Measurements from ENCODE around the gene UBE2Q1. TPM values are rescaled to one million over a fixed set of nuclear protein-coding genes. Genes with fewer than 3 reads are reported as not detected.

UBE2Q1 gene
- total RNA-seq, 2 donors from 2014 or later = 18.5 to 26.3 TPM

DNA sequence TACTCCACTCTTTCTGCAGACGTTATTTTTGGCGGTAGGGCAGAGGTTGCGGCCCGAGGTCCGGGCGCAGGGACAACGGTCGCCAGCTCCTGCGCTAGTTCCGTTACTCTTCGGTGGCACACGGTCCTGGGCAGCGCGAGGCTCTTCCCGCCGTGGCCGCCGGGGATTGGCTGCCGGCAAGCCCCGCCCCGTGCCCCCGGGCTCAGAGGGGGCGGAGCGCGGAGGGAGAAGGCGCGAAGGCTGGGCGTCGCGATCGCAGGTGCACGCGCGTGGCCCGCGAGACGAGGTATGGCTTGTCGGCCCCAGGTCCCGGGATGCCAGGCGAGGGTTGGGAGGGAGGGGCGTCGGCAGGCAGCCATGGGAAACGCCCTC lies 55.7 kb downstream of the UBE2Q1 start:
- H3K27me3 ChIP-seq = peaks cover 0 to 9% of the 10 kb centered on the region in 2 donors
- H3K4me1 ChIP-seq = peaks cover 0 to 18% of the 10 kb centered on the region in 2 donors
- no peak for DNase-seq (ENCODE audit: low spot score)
- TF ChIP-seq, protein P1, sequence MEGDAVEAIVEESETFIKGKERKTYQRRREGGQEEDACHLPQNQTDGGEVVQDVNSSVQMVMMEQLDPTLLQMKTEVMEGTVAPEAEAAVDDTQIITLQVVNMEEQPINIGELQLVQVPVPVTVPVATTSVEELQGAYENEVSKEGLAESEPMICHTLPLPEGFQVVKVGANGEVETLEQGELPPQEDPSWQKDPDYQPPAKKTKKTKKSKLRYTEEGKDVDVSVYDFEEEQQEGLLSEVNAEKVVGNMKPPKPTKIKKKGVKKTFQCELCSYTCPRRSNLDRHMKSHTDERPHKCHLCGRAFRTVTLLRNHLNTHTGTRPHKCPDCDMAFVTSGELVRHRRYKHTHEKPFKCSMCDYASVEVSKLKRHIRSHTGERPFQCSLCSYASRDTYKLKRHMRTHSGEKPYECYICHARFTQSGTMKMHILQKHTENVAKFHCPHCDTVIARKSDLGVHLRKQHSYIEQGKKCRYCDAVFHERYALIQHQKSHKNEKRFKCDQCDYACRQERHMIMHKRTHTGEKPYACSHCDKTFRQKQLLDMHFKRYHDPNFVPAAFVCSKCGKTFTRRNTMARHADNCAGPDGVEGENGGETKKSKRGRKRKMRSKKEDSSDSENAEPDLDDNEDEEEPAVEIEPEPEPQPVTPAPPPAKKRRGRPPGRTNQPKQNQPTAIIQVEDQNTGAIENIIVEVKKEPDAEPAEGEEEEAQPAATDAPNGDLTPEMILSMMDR (IDR thresholded peaks at IDR 0.05) = no peak
- H3K9me3 ChIP-seq = peaks cover 0 to 8% of the 10 kb centered on the region in 2 donors
- H3K27ac ChIP-seq = peak overlapping the region; percentile 59 to 75
- no peaks in the 10 kb centered on the region for H3K36me3 ChIP-seq
- H3K4me3 ChIP-seq = peak overlapping the region; percentile 49 to 60

DNA sequence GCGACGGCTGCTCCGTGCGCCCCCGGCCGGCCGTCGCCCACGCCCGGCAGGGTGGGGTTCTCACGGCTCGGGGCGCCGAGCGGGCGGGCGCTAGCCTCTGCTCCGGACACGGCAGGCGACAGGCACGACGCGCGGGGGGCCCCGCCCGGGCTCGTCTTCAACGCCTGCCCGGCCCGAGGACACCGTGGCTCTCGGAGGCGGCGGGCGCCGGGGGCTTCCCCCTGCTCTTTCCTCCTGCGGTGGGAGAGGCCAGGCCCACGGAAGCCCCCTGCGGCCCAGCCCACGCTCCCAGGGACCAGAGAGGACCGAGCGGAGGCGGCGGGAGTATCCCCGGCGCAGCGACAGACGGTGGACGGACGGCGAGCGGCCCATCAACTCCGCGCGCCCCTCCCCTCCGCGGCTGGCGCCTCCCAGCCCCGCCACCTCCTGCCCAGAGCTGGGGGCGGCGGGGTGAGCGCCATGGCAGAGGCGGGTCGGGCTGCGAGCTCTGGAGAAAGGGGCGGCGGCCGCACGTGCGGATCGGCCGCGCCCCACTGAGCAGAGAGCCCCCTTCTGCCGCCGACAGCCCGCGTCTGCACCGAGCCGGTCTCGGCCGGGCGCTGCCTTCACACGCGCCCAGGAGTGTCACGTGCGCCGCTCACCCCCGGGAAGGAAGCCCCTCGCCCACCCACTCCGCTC lies 56.3 kb downstream of the UBE2Q1 start, which contains the start of the genes SHE and TDRD10:
Gene SHE (minus strand): TSS at position 347 of the 678 bp plus-strand sequence. CDS start 386 bp downstream, outside the sequence.
Gene TDRD10 (plus strand): TSS at position 154 of the 678 bp plus-strand sequence. CDS start 4,685 bp downstream, outside the sequence.
- peaks cover 0 to 9% of the 10 kb centered on the region in 2 donors for H3K27me3 ChIP-seq
- TF ChIP-seq, protein P1 (IDR thresholded peaks at IDR 0.05) = no peak
- H3K9me3 ChIP-seq = peaks cover 0 to 8% of the 10 kb centered on the region in 2 donors
- peak within 1 kb of the TSS; percentile 49 to 60 for H3K4me3 ChIP-seq
- H3K27ac ChIP-seq = peak within 1 kb of the TSS; percentile 59 to 75
- H3K36me3 ChIP-seq = no peaks in the 10 kb centered on the region
- H3K4me1 ChIP-seq = peaks cover 0 to 18% of the 10 kb centered on the region in 2 donors
- DNase-seq (ENCODE audit: low spot score) = no peak

DNA sequence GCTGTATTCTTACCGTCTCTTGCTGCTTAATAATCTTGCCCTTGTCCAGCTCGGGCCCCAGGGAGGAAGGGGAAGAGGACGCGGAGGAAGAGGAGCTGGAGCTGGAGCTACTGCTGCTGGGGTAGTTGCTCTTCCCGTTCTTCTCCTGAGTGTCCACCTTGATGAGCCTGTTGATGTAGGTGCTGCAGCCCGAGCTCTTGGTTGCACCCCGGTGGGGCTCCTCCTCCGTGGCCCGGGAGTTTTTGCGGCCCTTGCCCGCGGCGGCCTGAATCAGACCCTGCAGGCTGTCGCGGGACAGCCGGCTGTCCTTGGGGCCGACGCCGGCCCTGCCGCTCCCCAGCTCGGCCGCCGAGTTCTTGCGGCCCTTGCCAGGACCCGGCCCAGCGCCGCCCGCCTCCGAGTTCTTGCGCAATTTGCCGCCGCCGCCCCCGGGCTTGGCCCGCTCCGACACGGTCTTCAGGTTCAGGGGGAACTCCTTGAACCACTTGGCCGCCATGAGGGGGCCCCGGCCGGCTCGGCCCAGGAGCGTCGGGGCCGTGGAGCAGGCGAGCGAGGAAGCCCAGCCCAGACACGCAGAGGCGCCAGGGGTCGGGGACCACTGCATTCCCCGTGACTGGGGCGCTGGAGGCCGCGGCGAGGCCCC lies 56.9 kb downstream of the UBE2Q1 start:
- peak overlapping the region; percentile 59 to 75 for H3K27ac ChIP-seq
- peak; percentile 81 for DNase-seq (ENCODE audit: low spot score)
- no peaks in the 10 kb centered on the region for H3K36me3 ChIP-seq
- H3K27me3 ChIP-seq = peaks cover 0 to 9% of the 10 kb centered on the region in 2 donors
- TF ChIP-seq, protein P1 (IDR thresholded peaks at IDR 0.05) = no peak
- H3K4me1 ChIP-seq = peaks cover 0 to 24% of the 10 kb centered on the region in 2 donors
- peak overlapping the region; percentile 49 to 60 for H3K4me3 ChIP-seq
- peaks cover 0 to 8% of the 10 kb centered on the region in 2 donors for H3K9me3 ChIP-seq

DNA sequence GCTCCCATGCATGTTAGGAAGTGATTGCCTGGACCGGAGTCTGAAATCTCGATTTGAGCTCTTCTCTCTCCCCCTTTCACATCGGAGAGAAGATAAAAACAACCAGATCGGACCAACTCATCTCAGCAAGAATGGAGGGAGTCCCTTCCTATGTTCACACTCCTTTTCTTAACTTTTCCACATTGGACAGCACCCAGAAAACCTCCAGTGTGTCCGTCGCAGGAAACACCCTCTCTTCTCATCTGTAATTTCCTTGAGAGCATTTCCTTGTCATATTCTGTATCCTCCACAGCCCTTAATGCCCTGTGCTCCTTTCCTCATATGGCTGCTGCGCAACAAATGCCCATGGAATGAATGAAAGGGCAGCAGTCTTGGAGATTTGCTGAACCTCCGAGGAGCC lies 57.9 kb downstream of the UBE2Q1 start:
- Histone ChIP-seq H3K27me3 (peaks cover 0 to 9% of the 10 kb centered on the region in 2 donors), H3K27ac (peak overlapping the region; percentile 59 to 75), H3K4me1 (peaks cover 0 to 33% of the 10 kb centered on the region in 2 donors), H3K9me3 (peaks cover 0 to under 1% of the 10 kb centered on the region in 2 donors), H3K36me3 (no peaks in the 10 kb centered on the region), H3K4me3 (peak overlapping the region; percentile 49 to 60)
- DNase-seq (ENCODE audit: low spot score) = no peak
- TF ChIP-seq, protein P1 (IDR thresholded peaks at IDR 0.05) = no peak

DNA sequence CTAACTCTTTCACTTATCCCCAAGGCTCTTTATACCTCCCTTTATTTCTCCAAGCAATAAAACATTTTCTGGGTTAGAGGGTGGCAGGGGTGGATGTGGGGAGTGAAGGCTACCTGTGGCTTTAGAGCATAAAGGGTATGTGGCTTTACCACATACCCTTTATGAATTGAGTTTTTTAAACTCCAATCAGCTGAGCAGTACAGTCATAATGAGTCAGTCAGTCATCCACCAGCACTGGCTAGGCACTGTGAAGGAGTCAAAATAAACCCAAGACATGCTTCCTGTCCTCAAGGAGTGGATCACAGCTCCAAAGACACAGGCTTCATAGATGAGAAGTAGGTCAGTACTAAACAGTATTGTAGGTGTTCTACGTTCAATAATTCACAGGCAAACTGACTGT lies 59.0 kb downstream of the UBE2Q1 start:
- H3K9me3 ChIP-seq = no peaks in the 10 kb centered on the region
- H3K27me3 ChIP-seq = peaks cover 0 to 9% of the 10 kb centered on the region in 2 donors
- H3K4me1 ChIP-seq = peaks cover 0 to 44% of the 10 kb centered on the region in 2 donors
- TF ChIP-seq, protein P1 (IDR thresholded peaks at IDR 0.05) = no peak
- H3K4me3 ChIP-seq = peak overlapping the region; percentile 49 to 60
- no peak for DNase-seq (ENCODE audit: low spot score)
- no peak overlapping the region for H3K27ac ChIP-seq
- no peaks in the 10 kb centered on the region for H3K36me3 ChIP-seq

Other genes starting within 250 kb of the UBE2Q1 start
- gene AQP10, start 237.6 kb downstream of the UBE2Q1 start, total RNA-seq = not detected
- 10 to 100 TPM; 22.8 to 82.5 TPM for gene ATP8B2, start 233.1 kb downstream of the UBE2Q1 start, total RNA-seq
- gene IL6R, start 153.3 kb downstream of the UBE2Q1 start, total RNA-seq = 10 to 100 TPM; 11.8 to 21.8 TPM
- 1 to 10 TPM in 1 of 2 donors, under 1 TPM in 1; 0.85 to 1.8 TPM for gene TDRD10, start 56.4 kb downstream of the UBE2Q1 start, total RNA-seq
- gene SHE, start 56.2 kb downstream of the UBE2Q1 start, total RNA-seq = 10 to 100 TPM; 10.8 to 19.9 TPM
- under 1 TPM in 1 of 2 donors, not detected in 1; 0.24 TPM for gene CHRNB2, start 9.1 kb upstream of the UBE2Q1 start, total RNA-seq
- 10 to 100 TPM; 39.3 to 51.9 TPM for gene ADAR, start 49.5 kb upstream of the UBE2Q1 start, total RNA-seq